ENCODE measurements around the gene OBSCN. TPM values are rescaled to one million over a fixed set of nuclear protein-coding genes. Genes with fewer than 3 reads are reported as not detected.
A peak's percentile ranks its signal among the peaks of the same experiment; 100 is the strongest.

OBSCN gene
- total RNA-seq, 2 experiments from 2014 or later, result 80.8 to 82.2 TPM

DNA sequence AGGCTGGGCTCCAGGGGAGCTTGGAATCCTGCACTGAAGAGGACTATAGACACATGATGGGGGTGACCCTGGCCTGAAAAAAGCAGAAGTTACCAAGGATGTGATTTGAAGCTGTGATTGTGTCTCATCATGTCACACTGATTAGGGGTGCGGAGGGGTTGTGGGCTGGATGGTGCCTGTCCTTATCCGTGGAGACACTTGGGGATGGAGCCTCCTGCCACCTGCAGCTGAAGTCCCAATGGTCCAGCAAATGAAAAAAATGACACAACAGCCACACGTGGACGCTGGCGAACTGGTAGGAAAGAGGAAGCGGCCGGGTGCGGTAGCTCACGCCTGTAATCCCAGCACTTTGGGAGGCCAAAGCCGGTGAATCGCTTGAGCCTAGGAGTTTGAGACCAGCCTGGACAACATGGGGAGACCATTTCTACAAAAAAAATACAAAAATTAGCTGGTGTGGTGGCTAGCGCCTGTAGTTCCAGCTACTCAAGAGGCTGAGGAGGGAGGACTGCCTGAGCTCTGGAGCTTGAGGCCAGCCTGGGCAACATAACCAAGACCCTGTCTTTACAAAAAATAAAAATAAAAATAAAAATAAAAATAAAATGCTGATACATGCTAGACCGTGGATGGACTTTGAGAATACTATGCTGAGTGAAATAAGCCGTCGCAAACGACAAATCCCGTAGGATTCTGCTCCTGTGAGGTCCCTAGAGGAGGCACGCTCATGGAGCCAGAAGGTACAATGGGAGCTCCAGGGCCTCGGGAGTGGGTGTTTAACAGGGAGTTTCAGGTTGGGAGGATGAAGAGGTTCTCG is 43.1 kb upstream of the OBSCN start:
- H3K4me3 Mint-ChIP-seq, result peak overlapping the region; percentile 87
- H3K27me3 Mint-ChIP-seq, result no peaks in the 10 kb centered on the region
- Histone ChIP-seq H3K9me3 (ENCODE audit: control insufficient read depth in 1 of 2, insufficient read depth in 1 of 2, low read length in 2 of 2) (no peaks in the 10 kb centered on the region), H3K27ac (ENCODE audit: low read depth in 1 of 2, low read length in 2 of 2) (peak overlapping the region; percentile 79 to 97), H3K4me3 (ENCODE audit: low read length) (peak overlapping the region; percentile 70), H3K4me1 (ENCODE audit: insufficient read depth, low read length) (peaks cover 45% of the 10 kb centered on the region), H3K27me3 (ENCODE audit: control insufficient read depth in 1 of 2, insufficient read depth in 2 of 2, low read length in 2 of 2) (no peaks in the 10 kb centered on the region), H3K36me3 (ENCODE audit: insufficient read depth, low read length) (peaks cover 8% of the 10 kb centered on the region)
- peak overlapping the region; percentile 98 for H3K27ac Mint-ChIP-seq
- H3K4me1 Mint-ChIP-seq (ENCODE audit: low read depth), result peaks cover 49% of the 10 kb centered on the region
- peaks cover 21% of the 10 kb centered on the region for H3K36me3 Mint-ChIP-seq (ENCODE audit: low read depth)
- DNase-seq (peak in 2 of 14 experiments; percentile 50 to 62), ATAC-seq (ENCODE audit: poor library complexity) (no peak)
- intact Hi-C loops (cut with DNase I, micrococcal nuclease), result loop anchor here (1.0 to 5.0 kb wide), 7 partner anchors 23 to 427 kb away; partner anchors contain the start of genes ARF1 (in 2 of the 2), GUK1 (in 1 of the 2), JMJD4 (in 1 of the 2) and SNAP47 (in 1 of the 2)
- H3K9me3 Mint-ChIP-seq, result no peaks in the 10 kb centered on the region
- POLR2A ChIA-PET, result interaction anchor here (0.6 to 3.5 kb wide), 22 partner anchors 8 to 1394 kb away, joined by 3 to 56 read pairs (median 9); partner anchors contain the start of genes ABCB10, ARF1, GUK1 and MRPL55
- CTCF ChIA-PET, result interaction anchor here (0.6 to 4.9 kb wide), 24 partner anchors 8 to 683 kb away, joined by 3 to 47 read pairs (median 3); partner anchors contain the start of genes ARF1, GUK1 and MRPL55
- TF ChIP-seq, protein P1, sequence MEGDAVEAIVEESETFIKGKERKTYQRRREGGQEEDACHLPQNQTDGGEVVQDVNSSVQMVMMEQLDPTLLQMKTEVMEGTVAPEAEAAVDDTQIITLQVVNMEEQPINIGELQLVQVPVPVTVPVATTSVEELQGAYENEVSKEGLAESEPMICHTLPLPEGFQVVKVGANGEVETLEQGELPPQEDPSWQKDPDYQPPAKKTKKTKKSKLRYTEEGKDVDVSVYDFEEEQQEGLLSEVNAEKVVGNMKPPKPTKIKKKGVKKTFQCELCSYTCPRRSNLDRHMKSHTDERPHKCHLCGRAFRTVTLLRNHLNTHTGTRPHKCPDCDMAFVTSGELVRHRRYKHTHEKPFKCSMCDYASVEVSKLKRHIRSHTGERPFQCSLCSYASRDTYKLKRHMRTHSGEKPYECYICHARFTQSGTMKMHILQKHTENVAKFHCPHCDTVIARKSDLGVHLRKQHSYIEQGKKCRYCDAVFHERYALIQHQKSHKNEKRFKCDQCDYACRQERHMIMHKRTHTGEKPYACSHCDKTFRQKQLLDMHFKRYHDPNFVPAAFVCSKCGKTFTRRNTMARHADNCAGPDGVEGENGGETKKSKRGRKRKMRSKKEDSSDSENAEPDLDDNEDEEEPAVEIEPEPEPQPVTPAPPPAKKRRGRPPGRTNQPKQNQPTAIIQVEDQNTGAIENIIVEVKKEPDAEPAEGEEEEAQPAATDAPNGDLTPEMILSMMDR (IDR thresholded peaks at IDR 0.05), result no peak

DNA sequence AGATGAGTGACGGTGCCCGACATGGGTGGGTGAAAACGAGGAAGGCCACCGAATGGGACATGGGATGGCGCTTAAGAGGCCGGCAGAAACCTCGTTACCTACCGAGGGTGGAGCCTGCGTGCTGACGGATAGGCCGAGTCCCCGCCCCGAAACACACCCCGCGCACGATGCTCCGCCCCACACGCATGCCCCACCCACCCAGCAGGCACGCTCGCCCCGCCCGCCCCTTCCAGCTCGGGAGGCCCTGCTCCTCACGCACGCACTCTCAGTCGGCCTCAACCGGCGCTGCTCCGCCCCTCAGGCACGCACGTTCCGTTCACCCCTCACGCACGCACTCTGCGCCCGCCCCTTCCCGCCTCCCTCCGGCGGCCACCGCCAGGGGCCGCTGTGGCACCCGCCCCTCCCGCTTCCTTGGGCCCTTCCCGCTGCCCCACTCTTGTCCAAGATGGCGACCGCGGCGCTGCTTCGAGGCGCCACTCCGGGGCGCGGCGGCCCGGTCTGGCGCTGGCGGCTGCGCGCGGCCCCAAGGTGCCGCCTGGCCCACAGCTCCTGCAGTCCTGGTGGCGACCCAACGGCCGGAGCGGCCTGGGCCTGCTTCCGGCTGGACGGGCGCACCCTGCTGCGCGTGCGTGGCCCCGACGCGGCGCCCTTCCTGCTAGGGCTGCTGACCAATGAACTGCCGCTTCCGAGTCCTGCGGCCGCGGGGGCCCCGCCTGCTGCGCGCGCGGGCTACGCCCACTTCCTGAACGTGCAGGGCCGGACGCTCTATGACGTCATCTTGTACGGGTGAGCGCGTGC is 42.3 kb upstream of the OBSCN start, which contains the start of gene IBA57:
IBA57 (plus strand) TSS at position 433 of the 798 bp plus-strand sequence; CDS start at position 446, 13 bp downstream.
- no peaks in the 10 kb centered on the region for H3K27me3 Mint-ChIP-seq
- no peaks in the 10 kb centered on the region for H3K27me3 ChIP-seq (ENCODE audit: control insufficient read depth in 1 of 2, insufficient read depth in 2 of 2, low read length in 2 of 2)
- ATAC-seq (ENCODE audit: poor library complexity) (peak; percentile 79), DNase-seq (peak; percentile 99 to 100 (median 100))
- ChIA-PET POLR2A (interaction anchor here (0.6 to 3.5 kb wide), 24 partner anchors 9 to 1393 kb away, joined by 3 to 56 read pairs (median 9); partner anchors contain the start of genes ABCB10, ARF1, CCSAP and GUK1), CTCF (interaction anchor here (0.6 to 4.9 kb wide), 29 partner anchors 9 to 684 kb away, joined by 3 to 47 read pairs (median 3); partner anchors contain the start of genes ARF1, GUK1 and MRPL55)
- H3K27ac Mint-ChIP-seq, result peak within 1 kb of the TSS; percentile 98
- peak within 1 kb of the TSS; percentile 95 for H3K4me3 Mint-ChIP-seq
- peak within 1 kb of the TSS; percentile 70 for H3K4me3 ChIP-seq (ENCODE audit: low read length)
- no peaks in the 10 kb centered on the region for H3K9me3 ChIP-seq (ENCODE audit: control insufficient read depth in 1 of 2, insufficient read depth in 1 of 2, low read length in 2 of 2)
- intact Hi-C loops (cut with DNase I, micrococcal nuclease), result loop anchor here (1.0 to 5.0 kb wide), 8 partner anchors 25 to 428 kb away; partner anchors contain the start of genes ARF1 (in 2 of the 2), GUK1 (in 1 of the 2), JMJD4 (in 1 of the 2) and MRPL55 (in 1 of the 2)
- peak within 1 kb of the TSS; percentile 88 to 97 for H3K27ac ChIP-seq (ENCODE audit: low read depth in 1 of 2, low read length in 2 of 2)
- peaks cover 8% of the 10 kb centered on the region for H3K36me3 ChIP-seq (ENCODE audit: insufficient read depth, low read length)
- H3K4me1 Mint-ChIP-seq (ENCODE audit: low read depth), result peaks cover 49% of the 10 kb centered on the region
- peaks cover 45% of the 10 kb centered on the region for H3K4me1 ChIP-seq (ENCODE audit: insufficient read depth, low read length)
- H3K36me3 Mint-ChIP-seq (ENCODE audit: low read depth), result peaks cover 23% of the 10 kb centered on the region
- no peaks in the 10 kb centered on the region for H3K9me3 Mint-ChIP-seq
- TF ChIP-seq, protein P1 (IDR thresholded peaks at IDR 0.05), result peak; percentile 58
